GM12891 (cell line): ENCODE data around the gene SMAD7.

Experiments used
- POLR2A ChIP-seq: IDR thresholded peaks from 2 replicates; pipeline ENCODE4 v1.6.1; 2011; ENCODE audit warnings: low read depth, low read length, control low read depth
- POLR2AphosphoS5 ChIP-seq: IDR thresholded peaks from 2 replicates; pipeline ENCODE4 v1.6.1; 2011; ENCODE audit warnings: low read depth, low read length, control low read depth
- TAF1 ChIP-seq: IDR thresholded peaks from 2 replicates; pipeline ENCODE4 v1.6.1; 2011; ENCODE audit warnings: low read depth, low read length, control low read depth

DNA sequence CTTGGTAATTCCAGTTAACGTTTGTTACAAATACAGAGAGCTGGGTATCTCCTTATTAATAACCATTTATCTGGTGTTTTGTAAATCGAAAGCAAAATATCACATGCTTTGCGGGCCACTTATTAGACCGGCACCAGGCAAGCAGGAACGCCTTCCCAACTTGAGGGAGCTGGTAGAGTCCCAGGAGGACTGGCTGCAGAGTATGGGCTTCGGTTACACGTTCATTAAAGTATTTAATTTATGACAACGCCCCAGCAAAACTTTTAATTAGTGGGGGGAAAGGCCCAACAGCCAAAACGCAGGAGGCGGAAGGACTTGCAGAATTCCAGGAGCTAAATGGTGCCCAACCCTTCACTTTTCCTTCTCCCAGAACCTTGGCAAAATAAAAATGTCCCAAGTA is 3.7 kb downstream of the SMAD7 start:
- no peak for TF ChIP-seq TAF1
- no peak for TF ChIP-seq POLR2AphosphoS5
- no peak for TF ChIP-seq POLR2A
